GM18868 (cell line): Measurements from ENCODE around the gene PRPF19.

ENCODE experiments used
- ATAC-seq: cut with Tn5 transposase; IDR thresholded peaks from one replicate; pipeline ENCODE4 v1.9.1; 2021; ENCODE audit warnings: mild to moderate bottlenecking, moderate library complexity; ENCODE audit not compliant: unreplicated experiment

The PRPF19 gene

GRCh38 chr11:60847281-60847680, 59.1 kb downstream of the PRPF19 start:
- no peak for ATAC-seq

GRCh38 chr11:60845338-60845737, 61.0 kb downstream of the PRPF19 start:
- ATAC-seq = no peak

GRCh38 chr11:60844870-60845221, 61.5 kb downstream of the PRPF19 start:
- ATAC-seq = no peak

GRCh38 chr11:60844045-60844869, 62.1 kb downstream of the PRPF19 start:
- ATAC-seq = no peak

- ATAC-seq = no peak
Observed at GRCh38 chr11:60842668-60843600, 63.5 kb downstream of the PRPF19 start.

GRCh38 chr11:60841797-60842667, 64.4 kb downstream of the PRPF19 start, which contains the start of gene CCDC86:
Gene CCDC86 (plus strand): TSS chr11:60842113. CDS start chr11:60842125, 12 bp downstream.
- ATAC-seq = peak; percentile 88
